PC-9 (cell line): Measurements from ENCODE around the gene ADAMTSL4.

ENCODE experiments used
- CTCF ChIP-seq: fragments of 200-600 bp; sonication (generic); conservative IDR thresholded peaks from 2 replicates; pipeline ENCODE4 v1.6.1; 2017; ENCODE audit warnings: mixed run types, antibody characterized with exemption, mild to moderate bottlenecking, moderate library complexity
- EZH2 ChIP-seq: fragments of 200-600 bp; sonication (generic); IDR thresholded peaks from 2 replicates; pipeline ENCODE4 v1.8.0; 2017; ENCODE audit warnings: antibody characterized with exemption, low read depth

DNA sequence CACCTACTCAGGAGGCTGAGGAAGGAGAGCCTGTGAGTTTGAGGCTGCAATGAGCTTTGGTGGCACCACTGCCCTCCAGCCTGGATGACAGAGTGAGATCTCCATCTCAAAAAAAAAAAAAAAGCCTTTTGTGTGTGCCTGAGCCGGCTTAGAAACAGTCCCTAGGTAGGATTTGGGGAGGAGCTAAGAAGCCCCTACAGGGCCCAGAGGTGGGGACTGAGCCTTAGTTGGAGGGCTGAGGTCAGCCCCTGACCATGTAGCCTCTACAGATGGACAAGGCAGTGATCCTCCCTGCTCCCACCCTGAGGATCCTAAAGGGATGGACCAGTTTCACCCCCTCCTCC, 2.5 kb downstream of the ADAMTSL4 start:
- TF ChIP-seq CTCF (no peak), EZH2 (no peak)
